HG03558 (cell line): ENCODE results near the gene SLF2.

Experiments
- ATAC-seq: cut with Tn5 transposase; IDR thresholded peaks from one replicate; pipeline ENCODE4 v1.9.1; 2021; ENCODE audit warnings: moderate number of reproducible peaks; ENCODE audit not compliant: unreplicated experiment; ENCODE audit errors: extremely low read depth

The SLF2 gene

GRCh38 chr10:101010329-101010728 is 97.6 kb downstream of the SLF2 start:
- no peak for ATAC-seq

DNA sequence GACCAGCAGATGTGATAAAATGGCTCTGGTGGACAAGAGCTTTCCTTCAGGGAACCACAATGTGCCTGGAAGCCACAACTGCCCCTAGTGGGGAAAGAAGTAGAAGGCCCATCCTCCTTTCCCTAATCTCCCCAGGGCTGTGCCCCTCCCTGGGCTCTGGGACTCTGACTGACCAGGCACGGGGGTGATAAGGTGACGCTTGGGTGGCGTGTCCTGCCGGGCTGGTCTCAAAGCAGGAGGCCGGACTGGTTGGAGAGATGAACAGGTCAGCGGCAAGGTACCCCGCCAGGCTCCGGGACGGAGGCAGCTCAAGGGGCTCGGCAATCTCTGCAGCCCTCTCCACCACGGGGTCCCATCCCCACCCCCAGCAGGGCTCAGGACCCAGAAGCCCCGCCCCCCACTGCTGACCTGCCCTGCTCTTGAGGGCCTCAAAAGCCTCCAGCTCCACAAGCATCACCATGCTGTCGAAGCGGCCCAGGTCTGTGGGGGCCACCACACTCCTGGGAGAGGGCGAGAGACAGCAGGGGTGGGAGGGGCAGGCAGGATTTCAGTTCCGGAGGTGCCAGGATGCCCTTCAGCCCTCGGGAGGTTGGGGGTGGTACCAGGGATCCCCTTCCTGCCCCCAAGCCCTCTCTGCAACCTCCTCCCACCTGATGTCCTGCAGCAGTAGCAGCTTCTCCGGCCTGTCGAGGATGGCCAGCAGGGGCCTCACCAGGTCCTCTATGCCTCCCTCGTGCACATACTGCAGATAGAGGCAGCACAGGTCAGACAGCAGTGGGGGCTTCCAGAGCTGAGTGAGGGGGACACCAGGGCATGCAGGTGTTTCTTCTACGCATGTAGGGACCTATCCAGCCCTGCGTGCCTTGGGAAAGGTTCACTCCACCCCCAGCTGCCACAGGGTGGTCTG is 99.0 kb downstream of the SLF2 start:
- ATAC-seq, result no peak

DNA sequence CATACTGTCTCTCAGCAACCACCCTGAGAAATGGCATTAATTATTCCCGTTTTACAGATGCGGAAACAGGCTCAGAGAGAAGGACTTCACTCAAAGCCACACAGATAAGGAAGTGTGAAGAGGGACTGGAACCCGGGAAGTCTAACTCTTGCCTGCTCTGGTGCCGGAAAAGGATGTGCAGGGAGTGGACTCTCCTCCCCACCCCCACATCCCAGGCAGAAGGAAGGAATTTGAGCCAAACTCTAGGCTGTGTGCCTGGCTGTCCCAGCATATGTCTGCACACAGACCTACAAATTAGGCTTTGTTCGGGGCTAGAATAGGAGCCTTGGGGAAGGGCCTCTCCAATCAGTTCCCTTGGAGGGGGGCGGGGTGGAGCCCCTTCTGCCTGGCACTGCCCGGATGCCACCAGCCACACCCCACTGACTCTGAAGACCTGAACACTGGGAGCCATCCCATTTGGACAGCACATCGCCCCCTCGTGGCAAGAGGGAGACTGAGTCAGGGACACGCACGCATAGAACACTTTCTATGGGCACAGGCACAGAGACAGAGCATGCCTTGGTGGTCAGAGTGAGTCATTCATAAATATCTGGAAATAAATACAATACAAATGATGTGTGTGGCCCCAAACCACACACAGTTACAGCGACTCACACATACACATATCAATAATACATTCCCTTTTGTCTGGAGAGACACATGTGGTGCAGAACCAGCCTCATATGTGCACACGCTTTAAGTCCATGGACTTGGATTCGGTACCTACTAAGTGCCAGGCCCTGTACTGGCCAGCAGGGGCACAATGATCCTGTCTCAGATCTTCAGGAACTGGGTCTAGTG is 100.0 kb downstream of the SLF2 start:
- no peak for ATAC-seq

DNA sequence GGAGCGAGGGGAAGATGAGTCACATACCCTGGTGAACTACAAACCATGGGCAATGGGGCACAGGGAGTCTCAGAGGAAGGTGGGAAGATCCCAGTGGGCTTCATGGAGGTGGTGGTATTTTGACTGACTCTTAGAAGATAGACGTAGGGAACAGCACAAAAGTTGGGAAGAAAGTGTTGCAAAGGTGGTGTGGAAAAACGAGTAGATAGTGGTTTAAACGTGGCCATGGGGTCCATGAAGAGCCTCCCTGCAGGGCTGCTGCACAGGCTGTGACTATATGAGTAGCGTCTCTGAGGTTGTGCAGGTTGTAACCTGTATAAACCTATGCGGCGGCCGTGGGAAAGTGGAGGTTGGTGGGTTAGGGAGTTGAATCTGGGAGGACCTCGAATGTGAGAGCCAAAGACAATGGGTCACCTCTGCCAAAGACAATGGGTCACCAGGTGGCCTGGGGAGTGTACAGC is 100.6 kb downstream of the SLF2 start:
- ATAC-seq, result no peak

- no peak for ATAC-seq
Measured at GRCh38 chr10:101014230-101014884, 101.6 kb downstream of the SLF2 start.
